Heart right ventricle (tissue), 16 donors: ENCODE measurements around the gene BNIP3. TPM values are rescaled to one million over a fixed set of nuclear protein-coding genes. Genes with fewer than 3 reads are reported as not detected.
A peak's percentile ranks its signal among the peaks of the same experiment; 100 is the strongest.

Experiments used
- ATAC-seq, 8 donors: fragments of 200-7000 bp; cut with Tn5 transposase; one replicate each; pipeline ENCODE4 v1.9.1; 2020; ENCODE audit warnings: mild to moderate bottlenecking in 8 of 8, moderate library complexity in 8 of 8, moderate number of reproducible peaks in 1 of 8
- DNase-seq, 2 donors: peaks; one replicate each; pipeline ENCODE4 v3.0.0-alpha.2; 2020
- H3K27ac ChIP-seq, 10 donors: fragments of 200-600 bp; sonication (generic) in 2 of 10; one replicate each; pipeline versions ENCODE4 v1.5.0 to v1.8.0; 2020 to 2022; ENCODE audit warnings: mild to moderate bottlenecking in 3 of 10
- H3K27me3 ChIP-seq, 7 donors: fragments of 200-600 bp; one replicate each; pipeline ENCODE4 v1.8.0; 2021 to 2022; ENCODE audit warnings: mild to moderate bottlenecking in 2 of 7
- H3K36me3 ChIP-seq, 9 donors: fragments of 200-600 bp; sonication (generic) in 1 of 9; one replicate each; pipeline versions ENCODE4 v1.5.0 to v1.8.0; 2020 to 2022; ENCODE audit warnings: mild to moderate bottlenecking in 2 of 9
- H3K4me1 ChIP-seq, 9 donors: fragments of 200-600 bp; sonication (generic) in 1 of 9; one replicate each; pipeline versions ENCODE4 v1.5.0 to v1.8.0; 2020 to 2022; ENCODE audit warnings: mild to moderate bottlenecking in 4 of 9
- H3K4me3 ChIP-seq, 10 donors: fragments of 200-600 bp; sonication (generic) in 2 of 10; one replicate each; pipeline versions ENCODE4 v1.5.0 to v1.8.0; 2020 to 2022; ENCODE audit warnings: mild to moderate bottlenecking in 7 of 10, moderate library complexity in 2 of 10
- H3K9me3 ChIP-seq, 11 donors: fragments of 200-600 bp in 10 of 11; sonication (generic) in 2 of 11; one replicate each; pipeline versions ENCODE4 v1.5.0 to v1.8.0; 2013 to 2022; ENCODE audit warnings: mild to moderate bottlenecking in 2 of 11, control low read depth in 1 of 11, moderate library complexity in 1 of 11
- WGBS, 2 donors: extraction: QIAGEN DNeasy Blood & Tissue Kit; methylation state at CpG; one replicate each; pipeline ENCODE4 v1.1.7; 2013; ENCODE audit warnings: inconsistent platforms in 1 of 2; 5-methylcytosine and 5-hydroxymethylcytosine counted together
- intact Hi-C, 10 donors: fragments of 100-400 bp; cut with DNase I; formaldehyde crosslinking; loops; one replicate each; pipeline versions ENCODE4 v1.11.1 to v1.14.2; 2022
- polyA plus RNA-seq, 2 donors: library from polyadenylated mRNA; stranded (reverse); fragments of 200-250 nt; gene quantifications; one replicate each; pipeline ENCODE4 v1.2.3, GENCODE V29; 2013
- total RNA-seq, 10 donors: library from RNA; stranded (reverse); fragmentation: NEBNext Ultra II Directional in 3 of 10; extraction: Animal tissue kit (Norgen Biotek cat#: 25700) in 3 of 10; gene quantifications; one replicate each; pipeline versions ENCODE4 v1.2.1 to v1.2.4, GENCODE V29; 2021 to 2023
- TF ChIP-seq, protein P1 (sequence below), 9 donors: fragments of 200-600 bp; sonication (generic) in 2 of 9; IDR thresholded peaks; one replicate each; pipeline versions ENCODE4 v1.5.0 to v1.8.0; 2021 to 2022; ENCODE audit warnings: antibody characterized with exemption in 9 of 9, mild to moderate bottlenecking in 5 of 9, moderate library complexity in 1 of 9
- donor health status: Arrhythmogenic right ventricular cardiomyopathy.
- donor health status: ischemic (EF 13 %, LVEDD 7.1; RV severe dilation, severe dysfunction).
- donor health status: healthy with polysubstance abuse.
- donor health status: DM: no; HTN: yes; CAD: no.
- donor health status: DM: no; HTN: no; CAD: no.
- donor health status: ischemic (EF 25% LVEDD 6.9; RV normal size, moderate dysfunction).
- donor health status: ischemic (EF 25% LVEDD 5.7; RV mildly dilated, moderate dysfunction).
- donor health status: healthy.
- donor health status: DM: yes; HTN: yes; CAD: no.
- donor health status: Ischemic cardiomyopathy.
- donor health status: ischemic (EF 35%, LVEDD 5.7; RV mildly dilated, moderate dysfunction).
- donor health status: nonischemic (EF 11% LVEDD 7.7; RV severe dilation, severe dysfunction).
- donor health status: DM: yes; HTN: yes; CAD: no.
- donor health status: PGD.
- donor health status: ischemic (EF 29% LVEDD 5.4; RV normal size, mild dysfunction).
- donor health status: nonischemic (EF 23%, LVEDD 6.1; RV moderate dilation, normal function).

Gene BNIP3
- total and polyA plus RNA-seq, 12 donors = 34.6 to 211 (median 148) TPM

DNA sequence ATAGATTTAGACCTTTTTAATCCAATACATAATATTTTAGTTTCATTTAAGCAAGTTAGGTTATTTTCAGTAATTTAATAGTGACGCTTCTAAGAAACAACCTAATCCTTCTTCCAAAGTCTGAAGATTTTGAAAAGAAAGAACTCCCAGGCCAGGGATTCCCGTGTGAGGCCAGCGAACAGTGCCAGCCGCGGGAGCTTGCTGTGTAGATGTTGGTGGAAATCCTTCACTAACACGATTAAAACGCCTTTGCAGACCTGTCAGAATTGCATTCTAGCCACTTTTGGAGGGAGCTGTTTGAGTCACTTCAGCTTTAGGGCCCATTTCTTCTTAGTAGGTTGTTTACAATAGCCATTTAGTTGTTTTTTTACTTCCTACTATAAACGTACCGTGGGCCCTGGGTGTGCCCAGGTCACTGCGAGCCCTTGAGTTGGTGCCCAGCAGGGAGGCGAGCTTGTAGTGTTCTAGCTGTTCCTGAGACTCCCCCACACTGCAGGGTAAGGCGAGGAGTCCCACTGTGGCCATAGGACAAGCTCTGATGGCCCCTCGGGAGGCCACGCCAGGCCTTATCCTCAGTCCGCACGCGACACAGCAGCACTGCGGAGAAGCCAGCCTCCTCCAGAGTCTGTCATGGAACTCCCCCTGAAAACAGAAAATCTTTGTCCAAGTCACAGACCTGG, 48.6 kb downstream of the BNIP3 start:
- Histone ChIP-seq H3K9me3 (no peaks in the 10 kb centered on the region), H3K4me3 (no peak overlapping the region), H3K27me3 (no peaks in the 10 kb centered on the region), H3K36me3 (peaks cover 0 to 44% (median 7%) of the 10 kb centered on the region in 9 donors), H3K27ac (peak overlapping the region in 3 of 10 donors; percentile 6 to 24 (median 22)), H3K4me1 (peaks cover 0 to 83% (median 57%) of the 10 kb centered on the region in 9 donors)
- no peak for DNase-seq
- intact Hi-C loops = no loop called here
- TF ChIP-seq, protein P1, sequence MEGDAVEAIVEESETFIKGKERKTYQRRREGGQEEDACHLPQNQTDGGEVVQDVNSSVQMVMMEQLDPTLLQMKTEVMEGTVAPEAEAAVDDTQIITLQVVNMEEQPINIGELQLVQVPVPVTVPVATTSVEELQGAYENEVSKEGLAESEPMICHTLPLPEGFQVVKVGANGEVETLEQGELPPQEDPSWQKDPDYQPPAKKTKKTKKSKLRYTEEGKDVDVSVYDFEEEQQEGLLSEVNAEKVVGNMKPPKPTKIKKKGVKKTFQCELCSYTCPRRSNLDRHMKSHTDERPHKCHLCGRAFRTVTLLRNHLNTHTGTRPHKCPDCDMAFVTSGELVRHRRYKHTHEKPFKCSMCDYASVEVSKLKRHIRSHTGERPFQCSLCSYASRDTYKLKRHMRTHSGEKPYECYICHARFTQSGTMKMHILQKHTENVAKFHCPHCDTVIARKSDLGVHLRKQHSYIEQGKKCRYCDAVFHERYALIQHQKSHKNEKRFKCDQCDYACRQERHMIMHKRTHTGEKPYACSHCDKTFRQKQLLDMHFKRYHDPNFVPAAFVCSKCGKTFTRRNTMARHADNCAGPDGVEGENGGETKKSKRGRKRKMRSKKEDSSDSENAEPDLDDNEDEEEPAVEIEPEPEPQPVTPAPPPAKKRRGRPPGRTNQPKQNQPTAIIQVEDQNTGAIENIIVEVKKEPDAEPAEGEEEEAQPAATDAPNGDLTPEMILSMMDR (IDR thresholded peaks at IDR 0.05) = no peak
- 84 to 92% methylated on average over 18 of the region's 18 CpGs for WGBS, 2 donors
- peak in 1 of 8 donors; percentile 20 for ATAC-seq

GRCh38 chr10:131931981-131932380, 49.7 kb downstream of the BNIP3 start:
- TF ChIP-seq, protein P1 (IDR thresholded peaks at IDR 0.05) = no peak
- 78 to 82% methylated on average over 13 of the region's 13 CpGs for WGBS, 2 donors
- H3K4me3 ChIP-seq = no peak overlapping the region
- ATAC-seq = peak in 4 of 8 donors; percentile 12 to 25 (median 17)
- no peaks in the 10 kb centered on the region for H3K27me3 ChIP-seq
- DNase-seq = no peak
- peak overlapping the region in 6 of 10 donors; percentile 21 to 61 (median 41) for H3K27ac ChIP-seq
- H3K36me3 ChIP-seq = peaks cover 0 to 32% (median 7%) of the 10 kb centered on the region in 9 donors
- no peaks in the 10 kb centered on the region for H3K9me3 ChIP-seq
- intact Hi-C loops = no loop called here
- peaks cover 0 to 85% (median 63%) of the 10 kb centered on the region in 9 donors for H3K4me1 ChIP-seq

DNA sequence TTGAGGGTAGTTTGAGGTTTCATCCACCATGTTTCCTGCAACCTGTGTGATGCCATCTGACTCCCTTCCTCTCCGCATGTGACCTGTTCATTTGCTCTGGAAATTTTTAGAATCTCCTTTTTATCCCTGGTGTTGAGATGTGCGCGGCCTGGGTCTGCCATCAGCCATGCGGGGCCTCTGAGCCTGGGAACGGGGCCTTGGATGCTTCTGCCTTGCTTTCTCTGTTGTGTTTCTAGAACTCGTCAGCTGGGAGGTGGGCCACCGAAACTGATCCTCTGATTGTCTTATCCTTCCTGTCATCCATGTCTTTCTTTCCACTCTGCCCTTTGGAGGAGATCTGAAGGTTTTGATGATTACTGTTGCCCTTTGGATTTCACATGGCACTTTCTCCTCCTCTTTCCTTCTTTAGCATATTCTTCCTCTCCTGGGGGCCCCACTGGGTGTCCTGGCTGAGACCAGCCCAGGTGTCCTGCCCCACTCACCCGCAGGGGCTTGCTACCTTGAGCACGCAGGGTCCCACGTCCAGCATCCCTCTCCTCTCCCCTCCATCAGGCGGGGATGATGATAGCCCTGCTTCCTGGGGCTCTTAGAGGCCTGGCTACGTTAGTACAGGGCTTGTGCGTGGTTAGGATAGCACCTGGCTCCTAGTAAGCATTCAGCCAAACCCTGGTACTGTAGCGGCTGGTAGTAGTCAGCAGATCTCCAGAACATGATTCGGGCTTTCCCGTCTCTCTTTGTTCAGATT, 51.0 kb downstream of the BNIP3 start:
- ATAC-seq = peak in 1 of 8 donors; percentile 20
- Histone ChIP-seq H3K9me3 (peaks cover 0 to 3% (median under 1%) of the 10 kb centered on the region in 11 donors), H3K27ac (peak overlapping the region in 6 of 10 donors; percentile 21 to 61 (median 41)), H3K4me1 (peaks cover 0 to 93% (median 66%) of the 10 kb centered on the region in 9 donors), H3K36me3 (peaks cover 0 to 24% (median 10%) of the 10 kb centered on the region in 9 donors), H3K27me3 (no peaks in the 10 kb centered on the region), H3K4me3 (no peak overlapping the region)
- DNase-seq = no peak
- intact Hi-C loops = no loop called here
- TF ChIP-seq, protein P1 (IDR thresholded peaks at IDR 0.05) = no peak
- 84 to 88% methylated on average over 16 of the region's 16 CpGs for WGBS, 2 donors

DNA sequence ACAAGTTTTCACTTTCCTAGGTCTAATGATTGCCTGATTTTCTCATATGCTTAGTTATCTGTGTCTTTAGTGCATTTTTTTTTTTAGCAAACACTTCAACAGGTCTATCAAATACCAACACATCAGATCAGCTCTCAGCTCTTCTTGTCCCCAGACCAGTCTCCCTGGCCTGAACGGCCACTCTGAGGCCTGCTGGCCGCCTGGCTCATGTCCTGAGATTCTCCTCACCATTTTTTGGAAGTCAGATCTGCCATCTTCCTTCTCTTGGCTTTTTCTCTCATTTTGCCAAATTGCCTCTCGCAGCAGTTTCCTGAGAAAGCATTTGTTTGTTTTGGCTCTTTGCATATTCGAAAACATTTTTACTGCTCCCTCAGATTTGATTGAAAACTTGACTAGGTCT, 51.6 kb downstream of the BNIP3 start:
- Histone ChIP-seq H3K27ac (peak overlapping the region in 2 of 10 donors; percentile 17 to 61), H3K4me3 (no peak overlapping the region), H3K4me1 (peaks cover 0 to 90% (median 72%) of the 10 kb centered on the region in 9 donors), H3K9me3 (peaks cover 0 to 9% (median 7%) of the 10 kb centered on the region in 11 donors), H3K36me3 (peaks cover 0 to 18% (median 5%) of the 10 kb centered on the region in 9 donors), H3K27me3 (no peaks in the 10 kb centered on the region)
- DNase-seq = no peak
- WGBS, 2 donors = 49% methylated on average over 4 of the region's 4 CpGs
- peak in 1 of 8 donors; percentile 32 for ATAC-seq
- TF ChIP-seq, protein P1 (IDR thresholded peaks at IDR 0.05) = no peak
- intact Hi-C loops = no loop called here
